Measurements from ENCODE around the gene KIF5C.

Gene KIF5C

GRCh38 chr2:148922776-148923475, 47.9 kb downstream of the KIF5C start:
- DNase-seq (no peak), ATAC-seq (ENCODE audit: insufficient read depth, low read depth) (no peak)
- Histone ChIP-seq H3K9me3 (ENCODE audit: insufficient read depth, low read length, severe bottlenecking) (peaks cover 2% of the 10 kb centered on the region), H3K4me1 (ENCODE audit: insufficient read depth, low read length) (no peaks in the 10 kb centered on the region), H3K27me3 (ENCODE audit: insufficient read depth, low read length, poor library complexity) (peaks cover 3% of the 10 kb centered on the region), H3K9ac (ENCODE audit: low read depth, low read length) (no peak overlapping the region), H2AFZ (ENCODE audit: low read depth, low read length) (no peak overlapping the region), H3K4me2 (ENCODE audit: insufficient read depth, low read length) (no peak overlapping the region), H3K4me3 (ENCODE audit: low read depth in 1 of 2, low read length in 2 of 2) (no peak overlapping the region), H3K27ac (ENCODE audit: low read length) (no peak overlapping the region), H4K20me1 (ENCODE audit: insufficient read depth, low read length) (no peaks in the 10 kb centered on the region), H3K79me2 (ENCODE audit: insufficient read depth, low read length) (no peaks in the 10 kb centered on the region), H3K36me3 (ENCODE audit: insufficient read depth, low read length) (no peaks in the 10 kb centered on the region)
- TF ChIP-seq EZH2 (IDR thresholded peaks at IDR 0.05; ENCODE audit: borderline replicate concordance, low read depth, low read length, severe bottlenecking) (no peak), CTCF (IDR thresholded peaks at IDR 0.05; ENCODE audit: borderline replicate concordance, extremely low read depth, low read length, poor library complexity, severe bottlenecking) (no peak)

GRCh38 chr2:148924514-148925178, 49.6 kb downstream of the KIF5C start:
- Histone ChIP-seq H3K36me3 (ENCODE audit: insufficient read depth, low read length) (no peaks in the 10 kb centered on the region), H3K4me3 (ENCODE audit: low read depth in 1 of 2, low read length in 2 of 2) (no peak overlapping the region), H3K4me2 (ENCODE audit: insufficient read depth, low read length) (no peak overlapping the region), H3K79me2 (ENCODE audit: insufficient read depth, low read length) (no peaks in the 10 kb centered on the region), H3K9me3 (ENCODE audit: insufficient read depth, low read length, severe bottlenecking) (no peaks in the 10 kb centered on the region), H2AFZ (ENCODE audit: low read depth, low read length) (no peak overlapping the region), H3K27ac (ENCODE audit: low read length) (no peak overlapping the region), H3K4me1 (ENCODE audit: insufficient read depth, low read length) (no peaks in the 10 kb centered on the region), H3K9ac (ENCODE audit: low read depth, low read length) (no peak overlapping the region), H4K20me1 (ENCODE audit: insufficient read depth, low read length) (no peaks in the 10 kb centered on the region), H3K27me3 (ENCODE audit: insufficient read depth, low read length, poor library complexity) (peaks cover 3% of the 10 kb centered on the region)
- TF ChIP-seq CTCF (IDR thresholded peaks at IDR 0.05; ENCODE audit: borderline replicate concordance, extremely low read depth, low read length, poor library complexity, severe bottlenecking) = no peak
- TF ChIP-seq EZH2 (IDR thresholded peaks at IDR 0.05; ENCODE audit: borderline replicate concordance, low read depth, low read length, severe bottlenecking) = no peak
- DNase-seq (no peak), ATAC-seq (ENCODE audit: insufficient read depth, low read depth) (no peak)

GRCh38 chr2:148926291-148926961, 51.4 kb downstream of the KIF5C start:
- Histone ChIP-seq H3K4me3 (ENCODE audit: low read depth in 1 of 2, low read length in 2 of 2) (no peak overlapping the region), H3K9me3 (ENCODE audit: insufficient read depth, low read length, severe bottlenecking) (no peaks in the 10 kb centered on the region), H2AFZ (ENCODE audit: low read depth, low read length) (no peak overlapping the region), H3K79me2 (ENCODE audit: insufficient read depth, low read length) (no peaks in the 10 kb centered on the region), H3K4me2 (ENCODE audit: insufficient read depth, low read length) (no peak overlapping the region), H4K20me1 (ENCODE audit: insufficient read depth, low read length) (no peaks in the 10 kb centered on the region), H3K27ac (ENCODE audit: low read length) (no peak overlapping the region), H3K9ac (ENCODE audit: low read depth, low read length) (no peak overlapping the region), H3K4me1 (ENCODE audit: insufficient read depth, low read length) (no peaks in the 10 kb centered on the region), H3K27me3 (ENCODE audit: insufficient read depth, low read length, poor library complexity) (peaks cover 3% of the 10 kb centered on the region), H3K36me3 (ENCODE audit: insufficient read depth, low read length) (no peaks in the 10 kb centered on the region)
- no peak for TF ChIP-seq EZH2 (IDR thresholded peaks at IDR 0.05; ENCODE audit: borderline replicate concordance, low read depth, low read length, severe bottlenecking)
- TF ChIP-seq CTCF (IDR thresholded peaks at IDR 0.05; ENCODE audit: borderline replicate concordance, extremely low read depth, low read length, poor library complexity, severe bottlenecking) = peak; percentile 55
- DNase-seq = peak; percentile 32
- peak; percentile 74 for ATAC-seq (ENCODE audit: insufficient read depth, low read depth)
